Measurements from ENCODE around the gene GPANK1.

- TF ChIP-seq CTCF (IDR thresholded peaks at IDR 0.05; ENCODE audit: insufficient read depth, low read length, poor library complexity, severe bottlenecking) (no peak), EZH2phosphoT487 (conservative IDR thresholded peaks at IDR 0.05; ENCODE audit: low read length) (no peak)
Observed at GRCh38 chr6:31683591-31683990, 18.8 kb upstream of the GPANK1 start.
